ENCODE data around the gene TBC1D24.

DNA sequence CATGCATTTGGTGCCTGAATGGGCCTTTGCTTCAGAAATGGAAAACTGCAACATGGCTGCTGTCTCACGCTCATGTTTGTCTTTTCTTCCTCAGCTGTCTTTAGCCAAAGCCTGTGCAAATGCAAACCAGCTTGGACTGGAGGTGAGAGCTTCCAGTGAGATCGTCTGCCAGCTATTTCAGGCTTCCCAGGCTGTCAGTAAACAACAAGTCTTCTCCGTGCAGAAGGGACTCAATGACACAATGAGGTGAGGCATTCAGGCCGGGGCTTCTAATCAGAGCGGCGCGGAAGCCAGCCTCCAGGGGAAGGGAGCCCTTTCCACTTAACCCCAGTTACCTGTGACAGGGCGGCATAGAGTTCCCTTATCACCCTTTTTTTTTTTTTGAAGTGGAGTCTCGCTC, 31.4 kb upstream of the TBC1D24 start:
- no peak for TF ChIP-seq CTCF (conservative IDR thresholded peaks at IDR 0.05)
- TF ChIP-seq ZFX (IDR thresholded peaks at IDR 0.05) = no peak

All from C4-2B (cell line).